ENCODE measurements around the gene C1orf105.

- TF ChIP-seq TAF1 (IDR thresholded peaks at IDR 0.05; ENCODE audit: borderline replicate concordance, low read depth, low read length) (no peak), MXI1 (IDR thresholded peaks at IDR 0.05; ENCODE audit: low read depth, low read length) (no peak), CTCF (IDR thresholded peaks at IDR 0.05) (no peak), EP300 (IDR thresholded peaks at IDR 0.05; ENCODE audit: borderline replicate concordance in 1 of 2, low read depth in 1 of 2, low read length in 1 of 2) (no peak), RFX5 (IDR thresholded peaks at IDR 0.05; ENCODE audit: low read length) (no peak), CHD2 (IDR thresholded peaks at IDR 0.05; ENCODE audit: low read length, partially characterized antibody) (no peak), SIN3A (IDR thresholded peaks at IDR 0.05; ENCODE audit: borderline replicate concordance, low read depth, low read length) (no peak), RAD21 (IDR thresholded peaks at IDR 0.05; ENCODE audit: low read length) (no peak), SMC3 (IDR thresholded peaks at IDR 0.05; ENCODE audit: low read depth, low read length) (no peak), ZBTB33 (IDR thresholded peaks at IDR 0.05; ENCODE audit: borderline replicate concordance, low read depth) (no peak)
- TF ChIP-seq, protein P1, sequence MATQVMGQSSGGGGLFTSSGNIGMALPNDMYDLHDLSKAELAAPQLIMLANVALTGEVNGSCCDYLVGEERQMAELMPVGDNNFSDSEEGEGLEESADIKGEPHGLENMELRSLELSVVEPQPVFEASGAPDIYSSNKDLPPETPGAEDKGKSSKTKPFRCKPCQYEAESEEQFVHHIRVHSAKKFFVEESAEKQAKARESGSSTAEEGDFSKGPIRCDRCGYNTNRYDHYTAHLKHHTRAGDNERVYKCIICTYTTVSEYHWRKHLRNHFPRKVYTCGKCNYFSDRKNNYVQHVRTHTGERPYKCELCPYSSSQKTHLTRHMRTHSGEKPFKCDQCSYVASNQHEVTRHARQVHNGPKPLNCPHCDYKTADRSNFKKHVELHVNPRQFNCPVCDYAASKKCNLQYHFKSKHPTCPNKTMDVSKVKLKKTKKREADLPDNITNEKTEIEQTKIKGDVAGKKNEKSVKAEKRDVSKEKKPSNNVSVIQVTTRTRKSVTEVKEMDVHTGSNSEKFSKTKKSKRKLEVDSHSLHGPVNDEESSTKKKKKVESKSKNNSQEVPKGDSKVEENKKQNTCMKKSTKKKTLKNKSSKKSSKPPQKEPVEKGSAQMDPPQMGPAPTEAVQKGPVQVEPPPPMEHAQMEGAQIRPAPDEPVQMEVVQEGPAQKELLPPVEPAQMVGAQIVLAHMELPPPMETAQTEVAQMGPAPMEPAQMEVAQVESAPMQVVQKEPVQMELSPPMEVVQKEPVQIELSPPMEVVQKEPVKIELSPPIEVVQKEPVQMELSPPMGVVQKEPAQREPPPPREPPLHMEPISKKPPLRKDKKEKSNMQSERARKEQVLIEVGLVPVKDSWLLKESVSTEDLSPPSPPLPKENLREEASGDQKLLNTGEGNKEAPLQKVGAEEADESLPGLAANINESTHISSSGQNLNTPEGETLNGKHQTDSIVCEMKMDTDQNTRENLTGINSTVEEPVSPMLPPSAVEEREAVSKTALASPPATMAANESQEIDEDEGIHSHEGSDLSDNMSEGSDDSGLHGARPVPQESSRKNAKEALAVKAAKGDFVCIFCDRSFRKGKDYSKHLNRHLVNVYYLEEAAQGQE (IDR thresholded peaks at IDR 0.05; ENCODE audit: low read depth, low read length): no peak
- TF ChIP-seq, protein P2, sequence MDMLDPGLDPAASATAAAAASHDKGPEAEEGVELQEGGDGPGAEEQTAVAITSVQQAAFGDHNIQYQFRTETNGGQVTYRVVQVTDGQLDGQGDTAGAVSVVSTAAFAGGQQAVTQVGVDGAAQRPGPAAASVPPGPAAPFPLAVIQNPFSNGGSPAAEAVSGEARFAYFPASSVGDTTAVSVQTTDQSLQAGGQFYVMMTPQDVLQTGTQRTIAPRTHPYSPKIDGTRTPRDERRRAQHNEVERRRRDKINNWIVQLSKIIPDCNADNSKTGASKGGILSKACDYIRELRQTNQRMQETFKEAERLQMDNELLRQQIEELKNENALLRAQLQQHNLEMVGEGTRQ (IDR thresholded peaks at IDR 0.05; ENCODE audit: borderline replicate concordance, low read depth, low read length): no peak
These were observed 93.0 kb downstream of the C1orf105 start for GRCh38 chr1:172513479-172513878.

Measured in SK-N-SH (cell line).